Measurements from ENCODE around the gene MIS18BP1.

GRCh38 chr14:45290547-45290946 is 37.5 kb upstream of the MIS18BP1 start:
- TF ChIP-seq CTCF (IDR thresholded peaks at IDR 0.05) (no peak), POLR2AphosphoS5 (IDR thresholded peaks at IDR 0.05) (no peak)
